Middle frontal gyrus (tissue), 1 donor: Measurements from ENCODE around the gene TAS2R41.
"Not testable (repeated sequence)": the region's sequence is repeated elsewhere in the genome, so short reads cannot be mapped to it uniquely, and the experiment has no call there.

Source experiments
- DNase-seq: peaks from one replicate; pipeline ENCODE4 v3.0.0-alpha.2; 2015; ENCODE audit warnings: low spot score; ENCODE audit errors: extremely low spot score

Gene TAS2R41

DNA sequence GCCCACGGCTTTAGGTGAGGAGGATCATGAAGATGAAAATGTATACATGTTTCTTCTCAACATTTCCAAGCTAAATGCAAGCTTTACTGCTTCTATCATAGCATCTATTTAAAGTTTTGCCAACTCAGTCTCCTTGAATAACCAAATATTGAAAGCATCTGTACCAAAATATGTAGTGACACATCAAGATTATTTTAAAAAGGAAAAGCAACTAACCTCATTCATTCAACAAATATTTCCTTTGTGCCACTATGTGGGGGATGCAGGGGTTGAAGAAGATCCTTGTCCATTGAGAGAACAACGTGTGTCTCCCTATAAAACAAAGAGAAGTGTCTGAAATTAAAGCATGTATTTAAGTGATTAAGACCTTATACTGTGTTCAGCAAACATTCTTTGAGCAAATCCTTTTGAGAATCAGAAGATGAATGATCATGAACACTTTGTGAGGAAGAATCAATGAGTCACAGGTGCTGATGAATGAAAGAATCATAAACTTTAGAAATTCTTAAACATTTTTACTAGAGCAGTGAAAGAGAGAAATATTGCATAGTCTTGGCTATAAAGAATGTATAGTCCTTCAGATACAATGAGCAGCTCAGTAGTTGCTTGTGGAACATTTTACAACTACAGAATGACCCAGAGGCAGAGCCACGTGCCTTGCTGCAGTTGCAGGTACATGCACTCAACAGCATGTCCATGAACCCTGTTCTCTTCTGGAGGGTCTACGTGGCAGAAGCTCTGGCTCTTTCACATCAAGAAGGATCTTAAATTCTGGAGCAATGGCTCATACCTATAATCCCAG lies 20.5 kb upstream of the TAS2R41 start:
- DNase-seq, result no peak

DNA sequence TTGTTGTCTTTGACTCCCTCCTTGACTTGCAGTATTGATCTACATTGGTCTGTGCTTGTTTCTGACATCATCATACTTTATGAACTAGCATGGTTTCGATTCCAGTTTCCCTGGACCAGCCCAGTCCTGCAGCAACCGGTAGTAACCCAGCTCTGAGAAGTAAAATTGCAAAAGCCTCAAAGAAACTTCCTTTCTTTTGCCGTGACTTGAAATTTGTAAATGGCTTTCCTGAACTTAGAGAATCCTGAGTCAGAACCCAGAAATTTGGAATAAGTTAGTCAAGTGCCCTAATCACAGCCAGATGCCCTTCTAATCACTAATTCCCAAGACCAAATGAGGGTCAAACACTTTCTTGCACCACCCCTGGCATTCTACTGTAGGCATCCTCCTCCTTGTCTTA lies 19.4 kb upstream of the TAS2R41 start:
- DNase-seq, result no peak

DNA sequence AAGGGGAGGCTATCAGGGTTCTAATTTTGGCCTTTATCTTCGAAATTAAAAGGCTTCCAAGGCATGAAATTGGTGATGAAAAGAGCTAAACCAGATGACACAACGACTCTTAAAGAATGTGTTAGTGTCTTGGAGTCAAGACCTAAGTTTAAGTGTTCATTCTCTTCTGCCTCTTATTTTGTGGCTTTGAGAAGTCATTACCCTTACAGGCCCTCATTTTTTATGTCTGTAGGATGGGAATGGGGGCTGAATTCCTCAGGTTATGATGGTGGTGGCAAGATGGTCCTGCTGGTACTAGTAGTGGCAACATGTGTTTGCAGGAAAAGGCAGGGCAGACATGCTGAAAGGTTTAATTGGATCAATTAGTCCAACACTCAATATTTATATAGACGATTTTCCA lies 19.0 kb upstream of the TAS2R41 start:
- DNase-seq, result no peak

DNA sequence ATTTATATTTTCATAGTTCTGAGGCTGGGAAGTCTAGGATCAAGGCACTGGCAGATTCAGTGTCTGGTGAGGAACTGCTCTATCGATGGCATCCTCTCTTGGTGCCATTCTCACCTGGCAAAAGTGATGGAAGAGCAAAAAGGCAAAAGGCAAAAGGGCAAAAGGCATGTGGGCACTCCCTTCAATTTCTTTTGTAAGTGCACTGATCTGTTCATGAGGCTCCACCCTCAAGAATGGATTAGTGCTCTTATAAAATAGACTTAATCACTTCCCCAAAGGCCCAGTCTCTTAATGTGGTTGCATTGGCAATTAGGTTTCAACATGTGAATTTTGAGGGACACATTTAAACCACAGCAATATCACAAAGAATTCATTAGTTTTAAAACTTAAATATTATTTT lies 18.3 kb upstream of the TAS2R41 start:
- DNase-seq, result no peak

- no peak for DNase-seq
Measured at GRCh38 chr7:143460271-143460979, 17.2 kb upstream of the TAS2R41 start.

GRCh38 chr7:143462045-143462444 lies 15.6 kb upstream of the TAS2R41 start:
- no peak for DNase-seq

DNA sequence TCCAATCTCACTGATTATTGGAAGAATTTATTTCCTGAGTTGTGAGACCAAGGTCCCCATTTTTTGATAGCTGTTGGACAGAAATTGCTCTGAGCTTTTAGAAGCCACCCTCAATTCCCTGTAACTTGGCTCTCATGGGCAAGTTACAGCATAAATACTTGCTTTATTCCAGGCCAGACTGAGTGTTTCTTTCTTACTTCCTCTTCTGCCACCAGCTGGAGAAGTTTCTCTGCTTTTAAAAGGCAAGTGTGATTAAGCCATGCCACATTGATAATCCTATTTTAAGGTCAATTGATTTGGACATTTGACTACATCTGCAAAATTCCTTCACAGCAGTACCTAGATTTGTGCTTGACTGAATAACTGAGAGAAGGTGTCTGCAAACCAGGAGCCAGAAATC lies 14.1 kb upstream of the TAS2R41 start:
- DNase-seq, result no peak

- no peak for DNase-seq
Measured at GRCh38 chr7:143463957-143464356, 13.7 kb upstream of the TAS2R41 start.

GRCh38 chr7:143467724-143468123 lies 9.9 kb upstream of the TAS2R41 start:
- no peak for DNase-seq

DNA sequence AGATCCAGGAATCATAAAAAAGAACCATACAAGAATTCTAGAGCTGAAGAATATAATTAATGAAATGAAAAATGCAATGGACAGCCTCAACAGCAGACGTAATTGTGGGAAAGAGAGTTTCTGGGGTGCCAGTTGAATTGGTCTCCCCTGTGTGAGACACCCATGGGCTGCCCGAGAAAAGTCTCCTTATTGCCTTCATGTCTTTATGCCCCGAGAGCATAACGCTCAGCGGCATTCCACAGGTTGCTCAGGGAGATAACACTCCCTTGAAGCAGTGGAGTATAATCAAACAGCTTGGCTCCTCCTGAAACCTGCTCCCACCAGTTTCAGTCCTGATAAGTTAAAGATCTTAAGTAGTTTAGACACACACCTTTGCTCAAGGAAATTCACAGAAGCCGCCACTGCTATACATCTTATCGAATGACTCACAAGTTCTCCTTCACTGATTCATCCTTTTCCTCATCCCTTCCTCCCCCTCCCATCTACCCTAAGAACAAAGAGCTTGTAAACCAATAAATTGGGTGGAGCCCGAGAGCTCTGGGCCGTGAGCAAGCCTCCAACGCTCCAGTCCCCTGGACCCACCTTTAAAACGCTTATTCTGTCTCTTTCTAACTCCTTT lies 5.5 kb upstream of the TAS2R41 start:
- DNase-seq, result not testable (repeated sequence)

GRCh38 chr7:143479055-143479766 lies 1.5 kb downstream of the TAS2R41 start:
- no peak for DNase-seq

- no peak for DNase-seq
Measured at GRCh38 chr7:143480501-143480900, 2.8 kb downstream of the TAS2R41 start.

DNA sequence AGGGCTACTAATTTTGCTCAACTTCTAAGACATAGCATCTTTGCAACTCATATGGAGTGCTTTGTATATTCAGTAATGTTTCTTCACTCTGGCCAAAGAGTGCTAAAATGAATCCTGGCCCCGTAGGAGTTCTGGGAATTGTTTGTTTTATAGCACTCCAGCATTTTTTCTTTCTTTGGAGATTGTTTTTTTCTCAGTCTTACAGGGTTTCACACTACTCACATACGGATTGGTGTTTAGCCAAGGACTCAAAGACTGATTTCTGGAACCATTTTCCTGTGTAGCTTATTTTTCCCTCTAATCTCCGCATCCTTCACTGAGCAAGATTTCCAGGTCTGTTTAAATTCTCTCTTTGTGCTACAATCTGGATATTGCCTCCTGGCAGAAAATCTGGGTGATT lies 6.4 kb downstream of the TAS2R41 start:
- no peak for DNase-seq

- DNase-seq, result no peak
Measured at GRCh38 chr7:143485094-143485493, 7.4 kb downstream of the TAS2R41 start.

- no peak for DNase-seq
Measured at GRCh38 chr7:143485500-143485899, 7.8 kb downstream of the TAS2R41 start.

DNA sequence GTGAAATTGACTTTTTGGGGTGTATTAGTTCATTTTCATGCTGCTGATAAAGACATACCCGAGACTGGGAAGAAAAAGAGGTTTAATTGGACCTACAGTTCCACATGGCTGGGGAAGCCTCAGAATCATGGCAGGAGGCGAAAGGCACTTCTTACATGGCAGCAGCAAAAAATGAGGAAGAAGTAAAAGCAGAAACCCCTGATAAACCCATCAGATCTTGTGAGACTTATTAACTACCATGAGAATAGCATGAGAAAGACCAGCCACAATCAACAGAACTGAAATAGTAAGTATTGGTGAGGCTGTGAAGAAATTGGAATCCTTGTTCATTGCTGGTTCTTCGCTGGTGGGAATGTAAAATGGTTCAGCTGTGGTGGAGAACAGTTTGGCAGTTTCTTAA lies 8.6 kb downstream of the TAS2R41 start:
- DNase-seq, result not testable (repeated sequence)

DNA sequence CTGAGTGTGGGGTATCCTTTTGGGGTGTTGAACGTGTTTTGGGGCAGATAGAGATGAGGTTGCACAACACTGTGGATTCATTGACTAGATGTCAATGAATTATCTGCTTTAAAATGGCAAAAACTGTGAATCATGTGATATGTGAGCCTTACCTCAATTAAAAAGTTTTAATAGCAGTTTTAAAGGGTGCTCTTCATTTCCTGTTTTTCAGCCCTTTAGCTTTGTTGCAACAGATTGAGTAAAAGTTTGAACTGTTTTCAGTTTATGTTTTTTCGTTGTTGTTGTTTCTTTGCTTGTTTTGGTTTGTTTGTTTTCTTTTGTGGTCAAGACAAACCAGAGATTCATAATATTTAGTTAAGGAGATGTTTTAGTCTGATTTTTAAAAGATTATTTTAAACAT lies 9.4 kb downstream of the TAS2R41 start:
- no peak for DNase-seq

DNA sequence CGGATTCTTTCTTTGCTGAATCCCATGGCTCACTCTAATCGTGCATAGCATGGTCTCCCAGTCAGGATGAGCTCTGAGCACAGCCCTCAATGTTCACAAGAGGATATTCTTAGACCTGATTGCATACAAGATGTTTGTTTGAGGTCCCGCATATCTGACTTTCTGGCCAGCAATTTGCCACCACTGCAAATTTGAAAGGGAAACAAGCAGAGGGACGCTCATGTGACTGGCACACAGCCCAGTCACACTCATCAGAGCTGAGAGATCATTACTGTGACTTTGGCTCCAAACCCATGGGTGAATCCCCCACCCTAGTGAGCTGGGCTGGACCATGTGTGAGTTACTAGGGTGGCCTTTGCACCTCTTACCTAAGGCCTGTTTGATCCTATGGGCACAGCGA lies 9.9 kb downstream of the TAS2R41 start:
- DNase-seq, result no peak

DNA sequence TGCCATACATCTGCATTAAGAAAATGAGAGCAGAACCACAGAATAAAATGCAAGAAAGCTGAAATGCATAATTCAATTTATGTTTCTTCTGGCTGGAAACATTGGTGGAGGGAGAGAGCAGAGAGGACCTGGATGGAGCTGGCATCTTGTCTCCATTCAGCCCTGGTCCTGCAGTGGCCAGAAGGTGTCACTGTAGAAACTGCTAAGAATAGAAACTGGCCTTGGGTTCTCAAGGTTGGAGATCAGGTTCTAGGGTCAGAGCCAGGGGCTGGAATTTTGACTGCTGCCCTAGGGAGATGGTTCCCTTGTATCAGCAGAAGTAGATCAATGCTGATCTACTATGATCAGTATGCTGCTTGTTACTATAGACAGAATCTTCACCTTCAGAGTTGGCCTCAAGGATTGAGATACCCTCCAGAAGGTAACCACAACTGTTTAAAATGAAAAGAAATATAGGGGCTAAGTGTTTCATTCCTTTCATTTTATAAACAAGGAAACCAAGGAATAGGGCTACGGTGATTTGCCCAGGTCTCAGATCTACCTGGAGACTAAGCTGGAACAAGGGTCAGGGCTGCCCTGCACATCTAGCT lies 13.1 kb downstream of the TAS2R41 start:
- DNase-seq, result no peak

DNA sequence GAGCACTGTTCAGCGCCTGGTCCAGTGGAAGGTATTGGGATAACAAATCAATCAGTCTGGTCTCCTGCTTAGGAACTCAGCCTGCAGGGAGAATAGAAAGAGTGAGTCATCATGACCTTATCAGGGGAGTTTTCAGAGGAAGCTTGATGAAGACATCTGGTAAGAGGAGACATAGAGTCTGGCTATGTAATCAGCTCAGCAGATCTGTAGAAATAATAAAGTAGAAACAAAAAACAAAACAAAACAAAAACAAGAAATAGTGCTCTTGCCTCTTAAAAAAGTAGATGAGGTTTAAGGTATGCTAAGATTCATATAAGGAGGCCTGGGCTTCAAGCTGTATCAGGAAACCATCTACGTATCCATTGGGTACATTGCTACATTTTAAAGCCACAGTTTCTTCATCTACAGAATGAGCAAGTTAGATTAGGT lies 14.4 kb downstream of the TAS2R41 start:
- no peak for DNase-seq
